MM.1S (cell line): ENCODE measurements around the gene ENTREP3.

Source experiments
- DNase-seq: peaks from one replicate; pipeline ENCODE4 v3.0.0-alpha.2; 2015
- H2AFZ ChIP-seq: fragments of 300-600 bp; sonication (generic); 2 replicates; pipeline ENCODE4 v1.6.0; 2016; ENCODE audit warnings: antibody characterized with exemption, low read length
- H3F3A ChIP-seq: fragments of 300-600 bp; sonication (generic); 2 replicates; pipeline ENCODE4 v1.6.1; 2016; ENCODE audit warnings: mild to moderate bottlenecking, antibody characterized with exemption, low read length, moderate library complexity, mixed read lengths; ENCODE audit not compliant: insufficient read depth
- H3K27ac ChIP-seq: fragments of 300-600 bp; sonication (generic); 2 replicates; pipeline ENCODE4 v1.5.1; 2016; ENCODE audit warnings: mild to moderate bottlenecking, low read length
- H3K27me3 ChIP-seq: fragments of 300-600 bp; sonication (generic); replicated peaks from 2 replicates; pipeline ENCODE4 v1.6.0; 2016; ENCODE audit warnings: low read length; ENCODE audit not compliant: insufficient read depth
- H3K36me3 ChIP-seq: fragments of 300-600 bp; sonication (generic); replicated peaks from 2 replicates; pipeline ENCODE4 v1.6.1; 2016; ENCODE audit warnings: mild to moderate bottlenecking, low read length, mixed read lengths; ENCODE audit not compliant: insufficient read depth
- H3K4me1 ChIP-seq: fragments of 300-600 bp; sonication (generic); 2 replicates; pipeline ENCODE4 v1.6.1; 2016; ENCODE audit warnings: low read length, mixed read lengths
- H3K4me2 ChIP-seq: fragments of 300-600 bp; sonication (generic); 2 replicates; pipeline ENCODE4 v1.6.0; 2016; ENCODE audit warnings: low read depth, low read length
- H3K4me3 ChIP-seq: fragments of 300-600 bp; sonication (generic); 2 replicates; pipeline ENCODE4 v1.5.1; 2016; ENCODE audit warnings: low read length, mixed read lengths
- H3K79me2 ChIP-seq: fragments of 300-600 bp; sonication (generic); 2 replicates; pipeline ENCODE4 v1.6.1; 2016; ENCODE audit warnings: mixed run types, low read length, mixed read lengths
- H3K9ac ChIP-seq: fragments of 300-600 bp; sonication (generic); 2 replicates; pipeline ENCODE4 v1.6.1; 2016; ENCODE audit warnings: low read length, mixed read lengths
- H3K9me2 ChIP-seq: fragments of 300-600 bp; sonication (generic); replicated peaks from 2 replicates; pipeline ENCODE4 v1.6.1; 2016; ENCODE audit warnings: mild to moderate bottlenecking, low read length, mixed read lengths; ENCODE audit not compliant: insufficient read depth
- H3K9me3 ChIP-seq: fragments of 300-600 bp; sonication (generic); replicated peaks from 2 replicates; pipeline ENCODE4 v1.6.1; 2016; ENCODE audit warnings: mild to moderate bottlenecking, low read length, mixed read lengths; ENCODE audit not compliant: insufficient read depth
- H4K20me1 ChIP-seq: fragments of 300-600 bp; sonication (generic); 2 replicates; pipeline ENCODE4 v1.6.1; 2016; ENCODE audit warnings: mild to moderate bottlenecking, low read length, moderate library complexity, mixed read lengths; ENCODE audit not compliant: insufficient read depth
- CTCF ChIP-seq: fragments of 300-600 bp; sonication (generic); IDR thresholded peaks from 2 replicates; pipeline ENCODE4 v1.5.1; 2016; ENCODE audit warnings: antibody characterized with exemption, low read length, mixed read lengths
- EZH2 ChIP-seq: fragments of 300-600 bp; sonication (generic); optimal IDR thresholded peaks from 2 replicates; pipeline ENCODE3; 2017; ENCODE audit warnings: low read depth, mild to moderate bottlenecking, antibody characterized with exemption, low read length, mixed read lengths
- EZH2phosphoT487 ChIP-seq: fragments of 300-600 bp; sonication (generic); IDR thresholded peaks from 2 replicates; pipeline ENCODE4 v1.6.1; 2018; ENCODE audit warnings: antibody characterized with exemption, low read length

The ENTREP3 gene

GRCh38 chr1:155279268-155279667, 24.0 kb upstream of the ENTREP3 start:
- Histone ChIP-seq H3K4me3 (no peak overlapping the region), H3K9me2 (no peaks in the 10 kb centered on the region), H3K4me2 (no peak overlapping the region), H3K4me1 (peaks cover 12% of the 10 kb centered on the region), H3K27ac (no peak overlapping the region), H4K20me1 (no peaks in the 10 kb centered on the region), H3K27me3 (no peaks in the 10 kb centered on the region), H3F3A (peaks cover 17% of the 10 kb centered on the region; the same call in 1 of the 2 replicates), H3K36me3 (no peaks in the 10 kb centered on the region), H3K9ac (no peak overlapping the region), H2AFZ (no peak overlapping the region), H3K9me3 (no peaks in the 10 kb centered on the region), H3K79me2 (no peaks in the 10 kb centered on the region)
- TF ChIP-seq EZH2 (no peak), EZH2phosphoT487 (no peak), CTCF (no peak)
- no peak for DNase-seq

GRCh38 chr1:155278689-155279160, 23.4 kb upstream of the ENTREP3 start:
- no peaks in the 10 kb centered on the region for H3K36me3 ChIP-seq
- H3K9me2 ChIP-seq: no peaks in the 10 kb centered on the region
- H3K27ac ChIP-seq: no peak overlapping the region
- H3K27me3 ChIP-seq: no peaks in the 10 kb centered on the region
- H3K9ac ChIP-seq: no peak overlapping the region
- H3K4me1 ChIP-seq: peaks cover 13% of the 10 kb centered on the region
- H2AFZ ChIP-seq: peak overlapping the region; percentile 83; the same call in 1 of the 2 replicates
- TF ChIP-seq EZH2 (no peak), EZH2phosphoT487 (no peak), CTCF (no peak; the same call in 1 of the 2 replicates)
- peak overlapping the region; percentile 99 for H3K4me2 ChIP-seq
- H3K4me3 ChIP-seq: peak overlapping the region; percentile 76; the same call in 1 of the 2 replicates
- DNase-seq: no peak
- no peaks in the 10 kb centered on the region for H4K20me1 ChIP-seq
- peaks cover 2% of the 10 kb centered on the region for H3K79me2 ChIP-seq
- H3F3A ChIP-seq: peaks cover 19% of the 10 kb centered on the region
- no peaks in the 10 kb centered on the region for H3K9me3 ChIP-seq

- Histone ChIP-seq H3K27ac (no peak overlapping the region), H3K4me1 (peaks cover 16% of the 10 kb centered on the region), H3K79me2 (peaks cover 6% of the 10 kb centered on the region), H3K36me3 (no peaks in the 10 kb centered on the region), H3F3A (peaks cover 22% of the 10 kb centered on the region), H3K4me2 (peak overlapping the region; percentile 99), H4K20me1 (no peaks in the 10 kb centered on the region), H3K9me3 (no peaks in the 10 kb centered on the region), H3K4me3 (peak overlapping the region; percentile 76), H3K27me3 (no peaks in the 10 kb centered on the region), H3K9me2 (no peaks in the 10 kb centered on the region), H2AFZ (peak overlapping the region; percentile 83), H3K9ac (peak overlapping the region; percentile 20; the same call in 1 of the 2 replicates)
- TF ChIP-seq CTCF (peak; percentile 71), EZH2 (no peak), EZH2phosphoT487 (no peak)
- peak; percentile 73 for DNase-seq
Observed at GRCh38 chr1:155277902-155278688, 22.8 kb upstream of the ENTREP3 start.
